ENCODE data around the gene ABCB10. TPM values are rescaled to one million over a fixed set of nuclear protein-coding genes. Genes with fewer than 3 reads are reported as not detected.

The ABCB10 gene
- total RNA-seq, 1 donor from 2014 or later, result 16.4 TPM

DNA sequence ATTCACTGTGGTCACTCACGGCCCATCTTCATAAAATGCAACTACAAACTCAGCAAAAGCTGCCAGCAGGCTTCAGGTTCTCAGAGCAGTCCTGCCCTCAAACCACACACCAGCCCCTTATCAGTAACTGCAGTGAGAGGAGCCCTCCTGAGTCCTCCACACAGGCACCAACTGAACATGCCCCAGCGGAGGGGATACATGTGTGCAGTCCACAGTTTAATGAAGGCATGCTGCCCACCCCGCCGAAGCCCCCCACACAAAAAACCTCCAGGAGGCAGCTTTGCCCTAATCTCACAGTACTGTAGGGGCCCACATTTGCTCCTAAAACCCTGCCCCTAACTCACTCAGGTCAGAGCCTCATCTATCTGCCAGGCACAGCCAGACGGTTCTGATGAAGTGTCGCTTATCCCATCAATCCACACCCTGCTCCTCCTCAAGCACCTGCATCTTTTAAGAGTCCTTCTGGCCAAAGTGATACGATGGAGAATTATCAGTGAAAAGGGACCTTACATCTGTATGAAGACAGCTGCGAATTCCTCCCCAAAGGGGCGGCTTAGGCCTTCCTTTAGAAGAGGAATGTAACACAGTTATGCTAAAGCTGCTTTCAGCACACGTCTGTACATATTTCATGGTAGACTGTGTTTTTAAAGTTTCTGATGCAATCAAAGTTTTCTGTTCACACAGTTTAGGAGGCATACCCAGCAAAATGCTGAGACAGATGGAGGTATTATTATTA lies 3.5 kb downstream of the ABCB10 start:
- Histone ChIP-seq H4K20me1 (ENCODE audit: insufficient read depth, low read length) (peaks cover 46% of the 10 kb centered on the region), H3K79me2 (ENCODE audit: insufficient read depth, low read length) (peaks cover 73% of the 10 kb centered on the region), H3K4me3 (ENCODE audit: insufficient read depth, low read depth, low read length) (no peak overlapping the region), H3K9ac (ENCODE audit: low read length) (no peak overlapping the region), H3K27ac (ENCODE audit: low read depth, low read length) (no peak overlapping the region), H3K4me2 (ENCODE audit: low read length) (no peak overlapping the region), H3K9me3 (ENCODE audit: insufficient read depth, low read depth, low read length) (no peaks in the 10 kb centered on the region), H3K27me3 (ENCODE audit: insufficient read depth, low read length) (no peaks in the 10 kb centered on the region), H2AFZ (ENCODE audit: low read depth, low read length) (no peak overlapping the region), H3K36me3 (ENCODE audit: insufficient read depth, low read length) (no peaks in the 10 kb centered on the region), H3K4me1 (ENCODE audit: insufficient read depth, low read length) (peaks cover 7% of the 10 kb centered on the region)
- Mint-ChIP-seq H3K27me3 (ENCODE audit: low read depth, unreplicated experiment) (no peaks in the 10 kb centered on the region), H3K36me3 (ENCODE audit: low read depth, unreplicated experiment) (peaks cover 2% of the 10 kb centered on the region), H3K4me3 (ENCODE audit: unreplicated experiment) (peak overlapping the region; percentile 70), H3K4me1 (ENCODE audit: low read depth, unreplicated experiment) (peaks cover 19% of the 10 kb centered on the region), H3K9me3 (ENCODE audit: unreplicated experiment) (no peaks in the 10 kb centered on the region), H3K27ac (ENCODE audit: unreplicated experiment) (peak overlapping the region; percentile 2)
- no peak for TF ChIP-seq EZH2 (IDR thresholded peaks at IDR 0.05; ENCODE audit: insufficient read depth, low read length)
- TF ChIP-seq, protein P1, sequence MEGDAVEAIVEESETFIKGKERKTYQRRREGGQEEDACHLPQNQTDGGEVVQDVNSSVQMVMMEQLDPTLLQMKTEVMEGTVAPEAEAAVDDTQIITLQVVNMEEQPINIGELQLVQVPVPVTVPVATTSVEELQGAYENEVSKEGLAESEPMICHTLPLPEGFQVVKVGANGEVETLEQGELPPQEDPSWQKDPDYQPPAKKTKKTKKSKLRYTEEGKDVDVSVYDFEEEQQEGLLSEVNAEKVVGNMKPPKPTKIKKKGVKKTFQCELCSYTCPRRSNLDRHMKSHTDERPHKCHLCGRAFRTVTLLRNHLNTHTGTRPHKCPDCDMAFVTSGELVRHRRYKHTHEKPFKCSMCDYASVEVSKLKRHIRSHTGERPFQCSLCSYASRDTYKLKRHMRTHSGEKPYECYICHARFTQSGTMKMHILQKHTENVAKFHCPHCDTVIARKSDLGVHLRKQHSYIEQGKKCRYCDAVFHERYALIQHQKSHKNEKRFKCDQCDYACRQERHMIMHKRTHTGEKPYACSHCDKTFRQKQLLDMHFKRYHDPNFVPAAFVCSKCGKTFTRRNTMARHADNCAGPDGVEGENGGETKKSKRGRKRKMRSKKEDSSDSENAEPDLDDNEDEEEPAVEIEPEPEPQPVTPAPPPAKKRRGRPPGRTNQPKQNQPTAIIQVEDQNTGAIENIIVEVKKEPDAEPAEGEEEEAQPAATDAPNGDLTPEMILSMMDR (IDR thresholded peaks at IDR 0.05; ENCODE audit: insufficient read depth, low read depth, low read length), result no peak
- FAIRE-seq (no peak), DNase-seq (ENCODE audit: low read depth) (no peak)

DNA sequence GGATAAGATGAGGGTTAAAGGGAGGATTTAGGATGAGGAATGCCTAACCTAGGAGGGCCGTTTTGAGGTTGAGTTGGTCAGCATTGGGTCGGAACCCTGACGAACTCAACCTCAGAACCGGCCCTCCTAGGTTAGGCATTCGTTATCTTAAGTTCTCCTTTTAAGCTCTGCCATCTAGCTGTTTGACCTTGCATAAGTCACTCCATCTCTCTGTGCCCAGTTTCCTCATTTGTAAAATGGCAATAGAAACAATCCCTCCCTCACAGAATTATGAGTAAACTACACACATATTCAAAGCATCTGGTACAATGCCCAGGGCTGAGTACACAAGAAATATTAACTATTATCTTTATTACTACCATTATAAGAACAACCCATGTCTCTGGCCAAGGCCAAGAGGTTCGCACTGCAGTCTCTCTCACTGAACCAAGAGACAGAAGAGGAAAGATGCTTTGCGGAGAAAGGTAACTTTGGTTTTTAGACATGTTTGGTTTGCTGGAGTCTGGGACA lies 4.8 kb downstream of the ABCB10 start:
- Histone ChIP-seq H3K36me3 (ENCODE audit: insufficient read depth, low read length) (no peaks in the 10 kb centered on the region), H3K4me3 (ENCODE audit: insufficient read depth, low read depth, low read length) (no peak overlapping the region), H3K9me3 (ENCODE audit: insufficient read depth, low read depth, low read length) (no peaks in the 10 kb centered on the region), H3K27me3 (ENCODE audit: insufficient read depth, low read length) (no peaks in the 10 kb centered on the region), H3K4me1 (ENCODE audit: insufficient read depth, low read length) (peaks cover 4% of the 10 kb centered on the region), H3K27ac (ENCODE audit: low read depth, low read length) (no peak overlapping the region), H3K79me2 (ENCODE audit: insufficient read depth, low read length) (peaks cover 83% of the 10 kb centered on the region), H3K4me2 (ENCODE audit: low read length) (no peak overlapping the region), H2AFZ (ENCODE audit: low read depth, low read length) (no peak overlapping the region), H3K9ac (ENCODE audit: low read length) (no peak overlapping the region), H4K20me1 (ENCODE audit: insufficient read depth, low read length) (peaks cover 46% of the 10 kb centered on the region)
- Mint-ChIP-seq H3K27ac (ENCODE audit: unreplicated experiment) (no peak overlapping the region), H3K4me3 (ENCODE audit: unreplicated experiment) (peak overlapping the region; percentile 14), H3K4me1 (ENCODE audit: low read depth, unreplicated experiment) (peaks cover 19% of the 10 kb centered on the region), H3K9me3 (ENCODE audit: unreplicated experiment) (no peaks in the 10 kb centered on the region), H3K36me3 (ENCODE audit: low read depth, unreplicated experiment) (peaks cover 7% of the 10 kb centered on the region), H3K27me3 (ENCODE audit: low read depth, unreplicated experiment) (no peaks in the 10 kb centered on the region)
- TF ChIP-seq EZH2 (IDR thresholded peaks at IDR 0.05; ENCODE audit: insufficient read depth, low read length), result no peak
- TF ChIP-seq, protein P1 (IDR thresholded peaks at IDR 0.05; ENCODE audit: insufficient read depth, low read depth, low read length), result no peak
- DNase-seq (ENCODE audit: low read depth) (no peak), FAIRE-seq (no peak)

DNA sequence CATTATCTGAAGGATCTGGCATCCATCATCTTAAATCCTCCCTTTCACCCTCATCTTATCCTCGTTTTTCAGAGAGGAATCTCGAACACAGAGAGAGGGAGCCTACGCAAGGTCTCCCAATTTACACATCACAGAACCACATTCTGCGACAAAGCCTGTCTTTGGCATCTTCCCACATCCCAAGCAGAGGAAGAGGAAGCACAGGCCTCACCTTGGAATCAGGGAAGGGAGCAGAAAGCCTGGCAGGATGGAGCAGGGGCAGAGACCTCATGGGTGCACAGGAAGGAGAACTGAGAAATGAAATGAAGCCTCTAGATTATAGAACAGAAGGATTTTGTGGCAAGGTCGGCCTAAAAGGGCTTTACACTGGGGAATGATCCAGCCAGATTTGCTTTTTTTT lies 5.8 kb downstream of the ABCB10 start:
- no peaks in the 10 kb centered on the region for H3K9me3 Mint-ChIP-seq (ENCODE audit: unreplicated experiment)
- H3K27ac ChIP-seq (ENCODE audit: low read depth, low read length), result no peak overlapping the region
- FAIRE-seq (no peak), DNase-seq (ENCODE audit: low read depth) (no peak)
- no peaks in the 10 kb centered on the region for H3K9me3 ChIP-seq (ENCODE audit: insufficient read depth, low read depth, low read length)
- H4K20me1 ChIP-seq (ENCODE audit: insufficient read depth, low read length), result peaks cover 46% of the 10 kb centered on the region
- peaks cover 80% of the 10 kb centered on the region for H3K79me2 ChIP-seq (ENCODE audit: insufficient read depth, low read length)
- H3K36me3 ChIP-seq (ENCODE audit: insufficient read depth, low read length), result no peaks in the 10 kb centered on the region
- TF ChIP-seq, protein P1 (IDR thresholded peaks at IDR 0.05; ENCODE audit: insufficient read depth, low read depth, low read length), result no peak
- no peak for TF ChIP-seq EZH2 (IDR thresholded peaks at IDR 0.05; ENCODE audit: insufficient read depth, low read length)
- H3K27me3 ChIP-seq (ENCODE audit: insufficient read depth, low read length), result no peaks in the 10 kb centered on the region
- peaks cover 4% of the 10 kb centered on the region for H3K4me1 ChIP-seq (ENCODE audit: insufficient read depth, low read length)
- H3K4me3 Mint-ChIP-seq (ENCODE audit: unreplicated experiment), result no peak overlapping the region
- no peak overlapping the region for H3K4me2 ChIP-seq (ENCODE audit: low read length)
- H2AFZ ChIP-seq (ENCODE audit: low read depth, low read length), result no peak overlapping the region
- H3K27ac Mint-ChIP-seq (ENCODE audit: unreplicated experiment), result no peak overlapping the region
- no peaks in the 10 kb centered on the region for H3K27me3 Mint-ChIP-seq (ENCODE audit: low read depth, unreplicated experiment)
- no peak overlapping the region for H3K9ac ChIP-seq (ENCODE audit: low read length)
- H3K4me3 ChIP-seq (ENCODE audit: insufficient read depth, low read depth, low read length), result no peak overlapping the region
- peaks cover 7% of the 10 kb centered on the region for H3K36me3 Mint-ChIP-seq (ENCODE audit: low read depth, unreplicated experiment)
- peaks cover 19% of the 10 kb centered on the region for H3K4me1 Mint-ChIP-seq (ENCODE audit: low read depth, unreplicated experiment)

Data from astrocyte (in vitro differentiated cells and primary cell).